Measurements from ENCODE around the gene GABRA4. TPM values are rescaled to one million over a fixed set of nuclear protein-coding genes. Genes with fewer than 3 reads are reported as not detected.

GABRA4 gene
- total RNA-seq, 1 donor from 2014 or later: not detected

DNA sequence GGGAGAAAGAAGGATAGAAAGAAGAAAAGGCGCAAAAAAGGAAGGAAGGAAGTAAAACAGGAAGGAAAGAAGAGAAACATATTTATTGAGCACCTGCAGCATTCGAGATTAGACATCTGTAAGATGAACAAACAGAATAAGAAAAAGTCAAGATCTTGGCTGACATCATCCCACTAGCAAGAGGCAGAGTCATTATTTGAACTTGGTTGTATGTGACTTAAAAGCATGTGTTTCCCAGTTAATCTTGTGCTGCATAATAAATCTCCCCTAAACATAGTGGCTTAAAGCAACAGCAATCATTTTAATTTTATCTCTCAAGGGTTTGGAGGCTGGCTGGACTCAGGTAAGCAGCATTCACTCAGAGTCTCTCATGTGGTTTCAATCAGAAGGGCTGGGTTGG, 45.8 kb downstream of the GABRA4 start:
- POLR2A ChIA-PET: no interaction called here
- ATAC-seq (ENCODE audit: low read depth) (no peak), DNase-seq (no peak)
- H3K36me3 Mint-ChIP-seq (ENCODE audit: low read depth): no peaks in the 10 kb centered on the region
- H3K9me3 Mint-ChIP-seq: no peaks in the 10 kb centered on the region
- CTCF ChIA-PET: no interaction called here
- H3K27ac Mint-ChIP-seq: no peak overlapping the region
- TF ChIP-seq, protein P1, sequence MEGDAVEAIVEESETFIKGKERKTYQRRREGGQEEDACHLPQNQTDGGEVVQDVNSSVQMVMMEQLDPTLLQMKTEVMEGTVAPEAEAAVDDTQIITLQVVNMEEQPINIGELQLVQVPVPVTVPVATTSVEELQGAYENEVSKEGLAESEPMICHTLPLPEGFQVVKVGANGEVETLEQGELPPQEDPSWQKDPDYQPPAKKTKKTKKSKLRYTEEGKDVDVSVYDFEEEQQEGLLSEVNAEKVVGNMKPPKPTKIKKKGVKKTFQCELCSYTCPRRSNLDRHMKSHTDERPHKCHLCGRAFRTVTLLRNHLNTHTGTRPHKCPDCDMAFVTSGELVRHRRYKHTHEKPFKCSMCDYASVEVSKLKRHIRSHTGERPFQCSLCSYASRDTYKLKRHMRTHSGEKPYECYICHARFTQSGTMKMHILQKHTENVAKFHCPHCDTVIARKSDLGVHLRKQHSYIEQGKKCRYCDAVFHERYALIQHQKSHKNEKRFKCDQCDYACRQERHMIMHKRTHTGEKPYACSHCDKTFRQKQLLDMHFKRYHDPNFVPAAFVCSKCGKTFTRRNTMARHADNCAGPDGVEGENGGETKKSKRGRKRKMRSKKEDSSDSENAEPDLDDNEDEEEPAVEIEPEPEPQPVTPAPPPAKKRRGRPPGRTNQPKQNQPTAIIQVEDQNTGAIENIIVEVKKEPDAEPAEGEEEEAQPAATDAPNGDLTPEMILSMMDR (IDR thresholded peaks at IDR 0.05): no peak
- intact Hi-C loops (cut with micrococcal nuclease): no loop called here
- H3K27me3 Mint-ChIP-seq: no peaks in the 10 kb centered on the region
- H3K4me3 Mint-ChIP-seq: no peak overlapping the region
- no peaks in the 10 kb centered on the region for H3K4me1 Mint-ChIP-seq

DNA sequence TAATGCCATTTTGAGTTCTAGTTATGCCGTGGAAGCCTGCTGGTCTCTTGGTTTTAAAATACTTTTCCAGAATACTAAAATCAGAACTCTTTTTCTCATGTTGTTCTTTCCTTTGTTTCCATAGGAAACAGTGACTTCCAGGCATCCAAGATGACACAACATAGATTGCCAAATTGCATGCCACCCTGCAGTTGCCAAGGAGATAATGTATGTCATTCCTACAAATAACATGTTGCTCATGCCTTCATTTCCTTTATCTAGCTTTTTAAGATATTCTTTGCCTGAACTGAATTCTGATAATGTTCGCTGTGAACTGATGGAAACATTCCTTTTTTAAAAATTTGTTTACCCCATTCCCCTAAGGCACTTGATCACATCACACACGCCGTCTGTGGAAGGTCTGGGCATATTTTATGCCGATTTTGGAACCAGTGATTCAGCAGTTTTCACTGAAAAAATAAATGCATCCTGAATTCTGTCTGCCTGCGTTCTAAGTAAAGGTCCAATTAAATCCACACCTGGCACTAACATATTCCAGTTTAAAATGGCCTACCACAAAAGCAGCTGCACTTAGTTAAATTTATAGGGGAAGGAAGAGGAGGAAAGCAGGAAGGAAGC, 46.4 kb downstream of the GABRA4 start:
- Mint-ChIP-seq H3K27ac (no peak overlapping the region), H3K4me3 (no peak overlapping the region), H3K27me3 (no peaks in the 10 kb centered on the region), H3K4me1 (no peaks in the 10 kb centered on the region), H3K36me3 (ENCODE audit: low read depth) (no peaks in the 10 kb centered on the region), H3K9me3 (no peaks in the 10 kb centered on the region)
- CTCF ChIA-PET: no interaction called here
- intact Hi-C loops (cut with micrococcal nuclease): no loop called here
- DNase-seq (no peak), ATAC-seq (ENCODE audit: low read depth) (no peak)
- POLR2A ChIA-PET: no interaction called here
- TF ChIP-seq, protein P1 (IDR thresholded peaks at IDR 0.05): no peak

DNA sequence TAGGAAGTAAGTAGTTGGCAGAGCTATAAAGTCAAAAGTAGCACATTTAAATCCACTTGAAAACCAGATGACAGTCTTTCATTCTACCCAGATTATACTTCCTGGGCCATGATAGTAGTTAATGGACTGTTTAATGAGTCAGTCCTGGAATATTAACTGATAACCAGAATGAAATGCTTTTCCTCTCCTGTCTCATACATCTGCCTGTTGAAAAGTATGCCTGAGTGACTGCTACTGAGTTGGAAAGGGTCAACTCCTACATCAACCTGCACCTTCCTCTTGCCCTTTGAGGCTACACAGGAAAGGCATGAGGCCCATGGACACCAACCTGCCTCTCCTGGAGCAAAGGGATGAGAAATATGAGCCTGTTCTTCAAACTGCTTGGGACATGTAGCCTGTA, 48.3 kb downstream of the GABRA4 start:
- TF ChIP-seq, protein P1 (IDR thresholded peaks at IDR 0.05): no peak
- intact Hi-C loops (cut with micrococcal nuclease): no loop called here
- H3K36me3 Mint-ChIP-seq (ENCODE audit: low read depth): no peaks in the 10 kb centered on the region
- POLR2A ChIA-PET: no interaction called here
- DNase-seq: no peak
- no peaks in the 10 kb centered on the region for H3K27me3 Mint-ChIP-seq
- no peak for ATAC-seq (ENCODE audit: low read depth)
- H3K4me3 Mint-ChIP-seq: no peak overlapping the region
- no peaks in the 10 kb centered on the region for H3K4me1 Mint-ChIP-seq
- H3K9me3 Mint-ChIP-seq: no peaks in the 10 kb centered on the region
- CTCF ChIA-PET: no interaction called here
- no peak overlapping the region for H3K27ac Mint-ChIP-seq

GRCh38 chr4:46944345-46944744, 49.0 kb downstream of the GABRA4 start:
- intact Hi-C loops (cut with micrococcal nuclease): no loop called here
- H3K4me3 Mint-ChIP-seq: no peak overlapping the region
- H3K27me3 Mint-ChIP-seq: no peaks in the 10 kb centered on the region
- POLR2A ChIA-PET: no interaction called here
- H3K9me3 Mint-ChIP-seq: no peaks in the 10 kb centered on the region
- TF ChIP-seq, protein P1 (IDR thresholded peaks at IDR 0.05): no peak
- no peak for ATAC-seq (ENCODE audit: low read depth)
- no peak overlapping the region for H3K27ac Mint-ChIP-seq
- H3K4me1 Mint-ChIP-seq: no peaks in the 10 kb centered on the region
- CTCF ChIA-PET: no interaction called here
- DNase-seq: no peak
- no peaks in the 10 kb centered on the region for H3K36me3 Mint-ChIP-seq (ENCODE audit: low read depth)

DNA sequence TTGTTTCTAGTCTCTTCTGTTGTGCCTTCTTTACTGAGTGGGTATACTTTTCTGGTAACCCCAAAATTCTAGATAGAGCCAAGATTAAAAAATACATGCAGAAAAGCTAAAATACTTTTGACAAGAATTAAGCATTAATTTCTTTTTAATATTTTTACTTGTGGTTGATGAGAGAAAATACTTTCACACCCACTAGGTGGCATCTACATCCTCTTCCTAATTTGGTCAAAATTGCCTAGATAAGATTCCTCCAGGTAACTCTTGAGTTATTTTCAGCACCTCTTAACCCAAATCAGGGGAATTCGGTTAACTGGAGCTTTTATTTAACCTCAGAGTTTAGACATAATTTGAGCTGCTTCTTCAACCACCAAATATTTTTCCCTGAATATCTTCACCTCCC, 55.9 kb downstream of the GABRA4 start:
- intact Hi-C loops (cut with micrococcal nuclease): loop anchor here (10.0 kb wide), 1 partner anchor 997 kb away; no protein-coding TSS in a partner anchor
- Mint-ChIP-seq H3K4me3 (no peak overlapping the region), H3K9me3 (no peaks in the 10 kb centered on the region), H3K36me3 (ENCODE audit: low read depth) (no peaks in the 10 kb centered on the region), H3K27me3 (no peaks in the 10 kb centered on the region), H3K4me1 (no peaks in the 10 kb centered on the region), H3K27ac (no peak overlapping the region)
- CTCF ChIA-PET: no interaction called here
- DNase-seq: no peak
- TF ChIP-seq, protein P1 (IDR thresholded peaks at IDR 0.05): no peak
- POLR2A ChIA-PET: no interaction called here
- no peak for ATAC-seq (ENCODE audit: low read depth)
